Aorta (tissue), 5 donors: Measurements from ENCODE around the gene PPIE. TPM values are rescaled to one million over a fixed set of nuclear protein-coding genes. Genes with fewer than 3 reads are reported as not detected.

Source experiments
- ATAC-seq: fragments of 200-7000 bp; cut with Tn5 transposase; one replicate; pipeline ENCODE4 v1.9.1; 2022; ENCODE audit warnings: moderate library complexity; ENCODE audit not compliant: low FRiP score
- DNase-seq, 2 donors: peaks; one replicate each; pipeline ENCODE4 v3.0.0-alpha.2; 2020
- H3K27ac ChIP-seq, 2 donors: one replicate each; pipeline ENCODE4 v1.5.1; 2013; ENCODE audit warnings: low read length in 2 of 2, mild to moderate bottlenecking in 2 of 2, moderate library complexity in 2 of 2, control low read depth in 1 of 2, inconsistent platforms in 1 of 2, low read depth in 1 of 2
- H3K27me3 ChIP-seq, 2 donors: one replicate each; pipeline ENCODE4 v1.6.1; 2013; ENCODE audit warnings: control low read depth in 1 of 2, low read length in 1 of 2, mild to moderate bottlenecking in 1 of 2, moderate library complexity in 1 of 2; ENCODE audit not compliant: insufficient read depth in 2 of 2, control insufficient read depth in 1 of 2
- H3K36me3 ChIP-seq, 2 donors: one replicate each; pipeline ENCODE4 v1.6.1; 2013; ENCODE audit warnings: control low read depth in 1 of 2, low read length in 1 of 2, mild to moderate bottlenecking in 1 of 2; ENCODE audit not compliant: insufficient read depth in 2 of 2, control insufficient read depth in 1 of 2
- H3K4me1 ChIP-seq, 2 donors: one replicate each; pipeline ENCODE4 v1.6.1; 2013; ENCODE audit warnings: low read length in 2 of 2, control low read depth in 1 of 2, mild to moderate bottlenecking in 1 of 2, moderate library complexity in 1 of 2; ENCODE audit not compliant: insufficient read depth in 2 of 2, control insufficient read depth in 1 of 2
- H3K4me3 ChIP-seq, 2 donors: one replicate each; pipeline ENCODE4 v1.5.1; 2013; ENCODE audit warnings: low read length in 2 of 2, control low read depth in 1 of 2, mild to moderate bottlenecking in 1 of 2
- H3K9me3 ChIP-seq: one replicate; pipeline ENCODE4 v1.6.1; 2013; ENCODE audit warnings: mild to moderate bottlenecking, low read length; ENCODE audit not compliant: control insufficient read depth
- WGBS, 2 donors: extraction: QIAGEN DNeasy Blood & Tissue Kit; methylation state at CpG; one replicate each; pipeline ENCODE4 v1.1.7; 2013; 5-methylcytosine and 5-hydroxymethylcytosine counted together
- intact Hi-C, 2 donors: fragments of 100-400 bp; cut with DNase I; formaldehyde crosslinking; loops; one replicate each; pipeline versions ENCODE4 v1.14.2 to v1.15.0; 2022
- polyA plus RNA-seq, 2 donors: library from polyadenylated mRNA; stranded (reverse); fragments of 200-250 nt; gene quantifications; one replicate each; pipeline ENCODE4 v1.2.3, GENCODE V29; 2013
- total RNA-seq, 2 donors: library from RNA; stranded (reverse); fragmentation: NEBNext Ultra II Directional; extraction: Animal tissue kit (Norgen Biotek cat#: 25700); gene quantifications; one replicate each; pipeline ENCODE4 v1.2.1, GENCODE V29; 2021
- donor health status: healthy with polysubstance abuse.
- donor health status: Bipolar disorder and iron deficiency.
- donor health status: DM: no; HTN: no; CAD: no.
- donor health status: DM: no; HTN: no; CAD: no.
- donor health status: DM: yes; HTN: yes; CAD: no.

The PPIE gene
- total and polyA plus RNA-seq, 4 donors, result 34.4 to 60.2 (median 42.6) TPM

GRCh38 chr1:39694026-39694425 lies 44.7 kb upstream of the PPIE start:
- 96 to 100% methylated on average over 1 of the region's 1 CpG for WGBS, 2 donors
- intact Hi-C loops, result no loop called here
- Histone ChIP-seq H3K27ac (no peak overlapping the region), H3K4me1 (no peaks in the 10 kb centered on the region), H3K9me3 (no peaks in the 10 kb centered on the region), H3K4me3 (no peak overlapping the region), H3K36me3 (no peaks in the 10 kb centered on the region), H3K27me3 (no peaks in the 10 kb centered on the region)
- DNase-seq (no peak), ATAC-seq (no peak)

GRCh38 chr1:39695016-39695415 lies 43.7 kb upstream of the PPIE start:
- Histone ChIP-seq H3K9me3 (no peaks in the 10 kb centered on the region), H3K4me1 (no peaks in the 10 kb centered on the region), H3K27me3 (no peaks in the 10 kb centered on the region), H3K4me3 (no peak overlapping the region), H3K27ac (no peak overlapping the region), H3K36me3 (no peaks in the 10 kb centered on the region)
- intact Hi-C loops, result no loop called here
- WGBS, 2 donors, result 15 to 18% methylated on average over 1 of the region's 1 CpG
- DNase-seq (no peak), ATAC-seq (no peak)

GRCh38 chr1:39696448-39696847 lies 42.2 kb upstream of the PPIE start:
- Histone ChIP-seq H3K4me3 (no peak overlapping the region), H3K27me3 (no peaks in the 10 kb centered on the region), H3K27ac (no peak overlapping the region), H3K4me1 (no peaks in the 10 kb centered on the region), H3K36me3 (no peaks in the 10 kb centered on the region), H3K9me3 (no peaks in the 10 kb centered on the region)
- intact Hi-C loops, result no loop called here
- 83 to 100% methylated on average over 1 of the region's 1 CpG for WGBS, 2 donors
- ATAC-seq (no peak), DNase-seq (no peak)

GRCh38 chr1:39698568-39698967 lies 40.1 kb upstream of the PPIE start:
- ATAC-seq, result no peak
- intact Hi-C loops, result no loop called here
- Histone ChIP-seq H3K27ac (no peak overlapping the region), H3K27me3 (no peaks in the 10 kb centered on the region), H3K9me3 (no peaks in the 10 kb centered on the region), H3K4me1 (no peaks in the 10 kb centered on the region), H3K36me3 (no peaks in the 10 kb centered on the region), H3K4me3 (no peak overlapping the region)
- DNase-seq, result no peak
- WGBS, 2 donors, result 94 to 97% methylated on average over 4 of the region's 4 CpGs

- no peaks in the 10 kb centered on the region for H3K9me3 ChIP-seq
- no peaks in the 10 kb centered on the region for H3K27me3 ChIP-seq
- H3K4me3 ChIP-seq, result no peak overlapping the region
- DNase-seq, result no peak
- H3K27ac ChIP-seq, result no peak overlapping the region
- 100% methylated on average over 2 to 3 of the region's 3 CpGs for WGBS, 2 donors
- intact Hi-C loops, result no loop called here
- no peaks in the 10 kb centered on the region for H3K4me1 ChIP-seq
- H3K36me3 ChIP-seq, result no peaks in the 10 kb centered on the region
- no peak for ATAC-seq
These were observed 39.3 kb upstream of the PPIE start for GRCh38 chr1:39699419-39699818.

GRCh38 chr1:39700348-39700747 lies 38.3 kb upstream of the PPIE start:
- DNase-seq (no peak), ATAC-seq (no peak)
- no peaks in the 10 kb centered on the region for H3K36me3 ChIP-seq
- H3K27ac ChIP-seq, result no peak overlapping the region
- intact Hi-C loops, result no loop called here
- H3K4me1 ChIP-seq, result no peaks in the 10 kb centered on the region
- WGBS, 2 donors, result 74 to 76% methylated on average over 3 of the region's 3 CpGs
- H3K4me3 ChIP-seq, result no peak overlapping the region
- H3K9me3 ChIP-seq, result no peaks in the 10 kb centered on the region
- H3K27me3 ChIP-seq, result no peaks in the 10 kb centered on the region

- intact Hi-C loops, result no loop called here
- WGBS, 2 donors, result 4% methylated on average over 12 of the region's 12 CpGs
- no peak overlapping the region for H3K4me3 ChIP-seq
- H3K4me1 ChIP-seq, result no peaks in the 10 kb centered on the region
- H3K9me3 ChIP-seq, result no peaks in the 10 kb centered on the region
- no peak overlapping the region for H3K27ac ChIP-seq
- no peaks in the 10 kb centered on the region for H3K27me3 ChIP-seq
- DNase-seq, result no peak
- ATAC-seq, result peak; percentile 26
- no peaks in the 10 kb centered on the region for H3K36me3 ChIP-seq
These were observed 37.6 kb upstream of the PPIE start for GRCh38 chr1:39701049-39701439.

GRCh38 chr1:39704757-39705156 lies 33.9 kb upstream of the PPIE start:
- no peaks in the 10 kb centered on the region for H3K36me3 ChIP-seq
- no peak overlapping the region for H3K4me3 ChIP-seq
- intact Hi-C loops, result no loop called here
- WGBS, 2 donors, result 94 to 100% methylated on average over 1 of the region's 1 CpG
- no peaks in the 10 kb centered on the region for H3K9me3 ChIP-seq
- no peaks in the 10 kb centered on the region for H3K4me1 ChIP-seq
- no peak overlapping the region for H3K27ac ChIP-seq
- DNase-seq (no peak), ATAC-seq (no peak)
- H3K27me3 ChIP-seq, result no peaks in the 10 kb centered on the region

GRCh38 chr1:39707506-39707905 lies 31.2 kb upstream of the PPIE start:
- Histone ChIP-seq H3K4me1 (no peaks in the 10 kb centered on the region), H3K4me3 (no peak overlapping the region), H3K27ac (no peak overlapping the region), H3K27me3 (no peaks in the 10 kb centered on the region), H3K36me3 (no peaks in the 10 kb centered on the region), H3K9me3 (no peaks in the 10 kb centered on the region)
- intact Hi-C loops, result no loop called here
- no peak for ATAC-seq
- DNase-seq, result no peak
- WGBS, 2 donors, result 86 to 91% methylated on average over 4 of the region's 4 CpGs
